ENCODE results near the gene RALGAPA2.

Gene RALGAPA2

DNA sequence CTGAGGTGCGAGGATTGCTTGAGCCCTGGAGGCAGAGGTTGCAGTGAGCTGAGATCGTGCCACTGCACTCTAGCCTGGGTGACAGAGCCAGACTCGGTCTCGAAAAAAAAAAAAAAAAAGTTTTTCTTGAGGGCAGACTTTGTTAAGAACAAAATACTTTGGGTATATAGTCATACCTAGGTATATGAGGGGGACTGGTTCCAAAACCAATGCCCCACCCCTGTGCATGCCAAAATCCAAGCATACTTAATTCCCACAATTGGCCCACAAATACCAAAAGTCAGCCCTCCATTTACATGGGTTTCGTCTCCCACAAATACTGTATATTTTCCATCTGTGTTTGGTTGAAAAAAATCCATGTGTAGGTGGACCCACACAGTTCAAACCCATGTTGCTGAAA lies 224.6 kb downstream of the RALGAPA2 start:
- Mint-ChIP-seq H3K4me3 (no peak overlapping the region), H3K9me3 (no peaks in the 10 kb centered on the region), H3K27me3 (ENCODE audit: low read depth) (no peaks in the 10 kb centered on the region), H3K27ac (no peak overlapping the region), H3K4me1 (ENCODE audit: low read depth) (peaks cover 26% of the 10 kb centered on the region), H3K36me3 (ENCODE audit: low read depth) (peaks cover 19% of the 10 kb centered on the region)
- peak; percentile 56 for DNase-seq (ENCODE audit: low spot score)

DNA sequence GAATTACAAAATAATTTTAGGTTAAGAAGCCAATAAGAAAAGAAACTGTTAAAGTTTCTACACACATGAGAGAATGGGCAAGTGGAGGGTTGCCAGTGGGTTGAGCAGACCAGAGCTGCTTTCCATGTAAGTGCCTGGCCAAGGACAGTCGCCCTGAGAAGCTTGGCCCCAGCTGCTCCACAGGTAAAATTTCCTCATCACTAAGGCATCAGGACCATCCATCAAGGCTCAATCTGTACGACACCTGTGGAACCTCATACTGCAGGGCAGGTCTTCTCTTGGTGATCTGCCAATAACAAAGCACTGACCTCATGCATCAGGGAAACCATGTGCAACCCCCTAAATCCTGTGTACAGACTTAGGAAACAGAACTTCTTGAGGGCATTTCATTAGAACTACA lies 229.1 kb downstream of the RALGAPA2 start:
- no peak overlapping the region for H3K4me3 Mint-ChIP-seq
- peaks cover 4% of the 10 kb centered on the region for H3K4me1 Mint-ChIP-seq (ENCODE audit: low read depth)
- H3K9me3 Mint-ChIP-seq, result no peaks in the 10 kb centered on the region
- H3K27me3 Mint-ChIP-seq (ENCODE audit: low read depth), result no peaks in the 10 kb centered on the region
- H3K27ac Mint-ChIP-seq, result no peak overlapping the region
- H3K36me3 Mint-ChIP-seq (ENCODE audit: low read depth), result peaks cover 9% of the 10 kb centered on the region
- no peak for DNase-seq (ENCODE audit: low spot score)

DNA sequence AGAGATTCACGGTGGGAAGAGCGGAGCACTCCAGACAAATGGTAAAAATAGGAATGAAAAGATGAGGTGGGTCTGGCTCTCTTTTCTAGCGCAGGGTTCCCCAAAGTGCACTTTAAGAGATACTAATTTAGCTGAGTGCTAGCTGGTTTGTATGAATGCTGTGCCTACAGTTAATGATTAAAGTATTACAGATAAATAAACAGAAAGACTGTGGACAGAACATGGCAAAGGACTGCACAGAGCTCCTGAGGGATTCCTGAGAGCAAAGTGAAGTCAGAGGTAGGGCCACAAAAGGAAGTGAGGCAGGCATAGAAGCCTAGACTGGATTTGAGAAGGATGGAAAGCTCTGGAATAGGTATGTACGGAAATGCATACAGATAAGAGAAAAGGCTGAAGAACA lies 230.0 kb downstream of the RALGAPA2 start:
- H3K27me3 Mint-ChIP-seq (ENCODE audit: low read depth), result no peaks in the 10 kb centered on the region
- no peak for DNase-seq (ENCODE audit: low spot score)
- H3K4me3 Mint-ChIP-seq, result no peak overlapping the region
- peaks cover 9% of the 10 kb centered on the region for H3K36me3 Mint-ChIP-seq (ENCODE audit: low read depth)
- no peaks in the 10 kb centered on the region for H3K9me3 Mint-ChIP-seq
- peaks cover 4% of the 10 kb centered on the region for H3K4me1 Mint-ChIP-seq (ENCODE audit: low read depth)
- no peak overlapping the region for H3K27ac Mint-ChIP-seq

DNA sequence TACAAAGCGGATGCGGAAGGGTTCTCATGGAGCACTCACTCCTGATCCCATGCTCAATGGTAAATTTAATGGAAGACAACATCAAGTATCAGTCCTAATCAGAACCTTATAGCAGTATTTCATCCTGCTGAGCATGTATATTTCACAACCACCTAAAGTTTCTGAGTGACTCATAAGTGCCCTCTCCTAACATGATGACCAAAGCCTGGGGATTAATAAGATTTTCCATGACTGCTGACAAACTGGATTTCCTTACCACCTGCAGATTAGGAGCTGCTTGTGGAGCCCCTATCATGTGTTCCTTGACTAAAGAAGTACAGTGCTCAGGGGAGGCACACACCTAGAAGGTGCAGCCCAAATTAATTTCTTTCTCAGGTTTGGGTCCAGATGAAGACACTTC lies 231.8 kb downstream of the RALGAPA2 start:
- H3K4me1 Mint-ChIP-seq (ENCODE audit: low read depth), result peaks cover 4% of the 10 kb centered on the region
- no peaks in the 10 kb centered on the region for H3K27me3 Mint-ChIP-seq (ENCODE audit: low read depth)
- H3K4me3 Mint-ChIP-seq, result no peak overlapping the region
- peaks cover 11% of the 10 kb centered on the region for H3K36me3 Mint-ChIP-seq (ENCODE audit: low read depth)
- H3K27ac Mint-ChIP-seq, result no peak overlapping the region
- DNase-seq (ENCODE audit: low spot score), result no peak
- H3K9me3 Mint-ChIP-seq, result no peaks in the 10 kb centered on the region

DNA sequence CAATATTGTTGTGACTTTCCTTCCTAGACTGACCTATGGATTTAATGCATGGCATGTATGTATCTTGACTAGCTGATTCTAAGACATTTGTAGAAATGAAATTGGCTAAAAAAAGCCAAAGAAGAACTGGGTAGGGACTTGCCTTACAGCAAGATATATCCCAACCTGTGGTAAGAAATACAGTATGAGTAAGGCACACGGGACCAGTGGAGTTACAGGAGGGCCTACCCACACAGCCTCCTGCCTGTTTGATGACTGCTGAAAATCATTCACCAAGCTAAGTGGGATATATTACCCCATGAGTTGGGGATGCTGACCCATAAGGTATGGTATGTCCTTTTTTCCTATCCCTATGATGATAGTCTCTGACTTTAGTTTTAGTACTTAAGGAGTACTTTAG lies 232.3 kb downstream of the RALGAPA2 start:
- Mint-ChIP-seq H3K27ac (no peak overlapping the region), H3K36me3 (ENCODE audit: low read depth) (peaks cover 15% of the 10 kb centered on the region), H3K27me3 (ENCODE audit: low read depth) (no peaks in the 10 kb centered on the region), H3K4me1 (ENCODE audit: low read depth) (peaks cover 4% of the 10 kb centered on the region), H3K9me3 (no peaks in the 10 kb centered on the region), H3K4me3 (no peak overlapping the region)
- DNase-seq (ENCODE audit: low spot score), result no peak

DNA sequence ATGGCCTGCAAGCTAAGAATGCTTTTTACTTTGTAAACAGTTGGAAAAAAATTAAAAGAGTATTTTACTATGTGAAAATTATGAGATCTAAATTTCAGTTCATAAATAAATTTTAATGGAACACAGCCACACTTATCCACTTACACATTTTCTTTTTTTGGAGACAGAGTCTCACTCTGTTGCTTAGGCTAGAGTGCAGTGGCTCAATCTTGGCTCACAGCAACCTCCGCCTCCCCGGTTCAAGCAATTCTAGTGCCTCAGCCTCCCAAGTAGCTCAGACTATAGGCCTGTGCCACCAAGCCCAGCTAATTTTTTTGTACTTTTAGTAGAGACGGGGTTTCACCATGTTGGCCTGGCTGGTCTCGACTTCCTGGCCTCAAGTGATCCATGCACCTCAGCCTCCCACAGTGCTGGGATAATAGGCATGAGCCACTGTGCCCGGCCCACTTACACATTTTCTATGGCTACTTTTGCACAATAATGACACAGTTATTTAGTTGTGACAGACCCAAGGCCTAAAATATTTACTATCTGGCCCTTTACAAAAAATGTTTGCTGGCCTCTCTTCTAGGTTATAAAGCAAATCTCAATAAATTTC lies 234.9 kb downstream of the RALGAPA2 start:
- Mint-ChIP-seq H3K4me1 (ENCODE audit: low read depth) (no peaks in the 10 kb centered on the region), H3K36me3 (ENCODE audit: low read depth) (peaks cover 17% of the 10 kb centered on the region), H3K27ac (no peak overlapping the region), H3K4me3 (no peak overlapping the region), H3K9me3 (no peaks in the 10 kb centered on the region), H3K27me3 (ENCODE audit: low read depth) (no peaks in the 10 kb centered on the region)
- DNase-seq (ENCODE audit: low spot score), result no peak

DNA sequence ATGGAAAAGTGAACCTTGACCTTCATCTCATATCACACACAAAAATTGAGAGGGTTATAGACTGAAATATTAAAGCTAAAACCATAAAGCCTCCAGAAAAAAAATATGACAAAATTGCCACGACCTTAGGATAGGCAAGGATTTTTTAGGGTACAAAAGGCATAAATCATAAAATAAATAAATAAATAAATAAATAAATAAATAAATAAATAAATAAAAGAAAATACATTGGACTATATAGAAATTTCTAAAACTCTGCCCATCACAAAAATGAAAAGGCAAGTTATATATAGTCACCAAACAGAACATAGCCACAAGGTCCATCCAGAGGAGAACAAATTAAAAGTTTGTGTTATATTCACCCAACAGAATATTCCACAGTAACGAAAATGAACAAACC lies 235.9 kb downstream of the RALGAPA2 start:
- Mint-ChIP-seq H3K27ac (no peak overlapping the region), H3K27me3 (ENCODE audit: low read depth) (no peaks in the 10 kb centered on the region), H3K36me3 (ENCODE audit: low read depth) (peaks cover 19% of the 10 kb centered on the region), H3K9me3 (no peaks in the 10 kb centered on the region), H3K4me1 (ENCODE audit: low read depth) (no peaks in the 10 kb centered on the region), H3K4me3 (no peak overlapping the region)
- DNase-seq (ENCODE audit: low spot score), result no peak

DNA sequence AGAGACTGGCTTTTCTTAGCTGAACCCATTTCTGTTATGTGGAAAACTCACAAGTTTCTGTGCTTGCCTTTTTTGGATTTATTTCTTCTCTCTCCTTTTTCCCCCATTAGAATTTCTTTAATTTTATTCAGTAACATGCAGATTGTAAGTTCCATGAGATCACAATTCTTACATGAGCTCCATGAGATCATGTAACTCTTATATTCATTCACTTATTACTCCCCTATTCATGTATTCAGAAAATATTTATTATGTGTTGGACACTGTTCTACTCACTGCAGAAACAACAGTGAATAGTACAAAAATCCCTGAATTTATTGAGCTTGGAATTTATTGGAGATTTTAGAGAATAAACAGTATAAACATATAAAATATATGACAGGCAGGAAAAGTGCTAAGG lies 238.8 kb downstream of the RALGAPA2 start:
- H3K36me3 Mint-ChIP-seq (ENCODE audit: low read depth), result peaks cover 23% of the 10 kb centered on the region
- H3K4me3 Mint-ChIP-seq, result no peak overlapping the region
- H3K27ac Mint-ChIP-seq, result no peak overlapping the region
- H3K9me3 Mint-ChIP-seq, result no peaks in the 10 kb centered on the region
- H3K4me1 Mint-ChIP-seq (ENCODE audit: low read depth), result peaks cover 2% of the 10 kb centered on the region
- no peak for DNase-seq (ENCODE audit: low spot score)
- H3K27me3 Mint-ChIP-seq (ENCODE audit: low read depth), result no peaks in the 10 kb centered on the region

DNA sequence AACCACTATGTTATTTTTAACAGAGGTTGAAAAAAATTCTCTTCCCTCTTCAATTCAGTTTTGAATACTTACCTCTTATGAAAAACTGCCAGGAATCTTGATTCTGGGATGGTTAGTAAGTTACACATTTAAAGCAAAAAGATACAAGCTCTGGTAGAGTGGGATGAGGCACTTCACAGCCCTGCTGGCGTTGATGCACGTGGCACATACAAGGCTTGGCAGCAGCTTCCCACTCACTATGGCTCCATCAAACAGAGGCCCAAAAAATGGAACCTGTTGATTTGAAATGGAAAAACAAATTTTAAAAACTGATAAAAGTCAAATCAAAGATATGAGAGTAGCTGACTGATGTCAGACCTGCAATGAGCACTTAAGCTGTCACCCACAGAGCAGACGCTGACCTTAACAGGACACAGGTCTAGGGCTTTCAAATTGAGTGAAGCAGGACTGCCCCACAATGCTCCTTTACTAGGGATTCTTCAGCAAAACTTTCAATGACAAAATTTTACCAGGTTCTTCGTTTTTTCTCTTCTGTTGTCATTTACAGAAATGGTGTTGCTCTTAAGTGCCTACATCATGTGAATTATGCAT lies 239.7 kb downstream of the RALGAPA2 start:
- Mint-ChIP-seq H3K27me3 (ENCODE audit: low read depth) (no peaks in the 10 kb centered on the region), H3K27ac (no peak overlapping the region), H3K36me3 (ENCODE audit: low read depth) (peaks cover 30% of the 10 kb centered on the region), H3K4me1 (ENCODE audit: low read depth) (peaks cover 4% of the 10 kb centered on the region), H3K4me3 (no peak overlapping the region), H3K9me3 (no peaks in the 10 kb centered on the region)
- DNase-seq (ENCODE audit: low spot score), result no peak

DNA sequence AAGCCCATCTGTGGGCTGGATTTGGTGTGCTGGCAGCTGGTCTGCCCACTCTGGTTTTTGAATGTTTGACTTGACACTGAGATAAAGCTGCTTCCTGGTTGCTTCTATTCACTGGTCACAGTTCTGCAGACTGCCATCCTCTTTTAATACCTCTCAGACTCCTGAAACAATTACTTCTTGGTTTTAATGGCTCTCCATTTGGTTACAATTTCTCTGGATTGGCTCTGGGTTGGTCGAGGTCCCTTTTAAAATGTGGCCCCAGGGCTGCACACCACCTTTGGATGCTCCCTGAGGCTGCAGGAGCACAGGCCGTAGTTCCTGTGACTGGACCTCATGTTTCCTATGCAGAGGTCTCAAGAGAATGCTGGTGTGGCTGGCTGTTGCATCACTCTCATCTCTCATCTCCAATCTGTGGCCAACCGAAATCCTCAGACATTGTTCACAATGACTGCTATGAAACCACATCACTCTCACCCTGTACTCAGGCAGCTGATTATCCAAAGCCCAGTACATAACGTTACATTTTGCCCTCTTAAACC lies 246.0 kb downstream of the RALGAPA2 start:
- DNase-seq (ENCODE audit: low spot score), result peak; percentile 57
- Mint-ChIP-seq H3K4me3 (no peak overlapping the region), H3K36me3 (ENCODE audit: low read depth) (peaks cover 12% of the 10 kb centered on the region), H3K27ac (peak overlapping the region; percentile 49), H3K9me3 (no peaks in the 10 kb centered on the region), H3K4me1 (ENCODE audit: low read depth) (peaks cover 13% of the 10 kb centered on the region), H3K27me3 (ENCODE audit: low read depth) (no peaks in the 10 kb centered on the region)

DNA sequence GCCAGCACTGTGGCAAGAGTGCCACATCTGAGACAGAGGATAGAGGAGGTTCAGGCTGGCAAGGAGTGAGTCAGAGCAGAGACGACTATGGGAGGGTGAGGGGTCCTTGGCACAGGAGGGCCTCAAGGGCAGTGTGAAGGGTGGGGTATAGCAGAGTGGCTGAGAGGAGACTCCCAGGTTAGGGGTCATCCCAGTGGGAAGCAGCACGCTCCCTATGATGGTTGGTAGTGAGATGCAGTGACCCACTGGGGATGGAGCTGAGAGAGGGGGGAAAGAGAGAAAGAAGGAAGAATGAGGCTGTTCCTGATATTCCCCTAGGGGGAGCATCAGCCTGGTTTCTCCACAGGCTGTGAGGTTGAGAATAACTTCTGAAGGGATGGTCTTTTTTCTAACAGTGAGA lies 247.2 kb downstream of the RALGAPA2 start:
- Mint-ChIP-seq H3K9me3 (no peaks in the 10 kb centered on the region), H3K4me1 (ENCODE audit: low read depth) (peaks cover 13% of the 10 kb centered on the region), H3K27me3 (ENCODE audit: low read depth) (no peaks in the 10 kb centered on the region), H3K36me3 (ENCODE audit: low read depth) (peaks cover 12% of the 10 kb centered on the region), H3K27ac (no peak overlapping the region), H3K4me3 (no peak overlapping the region)
- no peak for DNase-seq (ENCODE audit: low spot score)

DNA sequence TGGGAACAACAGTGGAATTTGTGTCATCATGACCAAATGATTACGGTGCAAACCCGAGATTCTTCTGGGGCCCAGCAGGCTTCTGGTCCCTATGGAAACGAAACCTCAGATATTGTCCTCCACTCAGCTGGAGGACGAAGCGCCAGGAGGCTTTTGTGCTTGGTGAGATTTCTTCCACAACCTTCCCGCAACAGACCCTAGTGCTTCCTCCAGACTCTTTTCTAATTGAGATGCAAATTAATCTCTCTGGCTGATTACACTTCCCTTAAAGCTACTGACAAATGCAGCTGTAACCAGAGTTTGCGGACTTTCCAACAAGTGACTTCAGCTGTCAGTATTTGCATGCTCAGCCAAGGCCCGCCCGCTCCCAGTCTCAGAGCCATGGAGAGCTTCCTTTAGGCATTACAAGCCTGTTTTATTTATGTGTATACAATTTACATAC lies 248.5 kb downstream of the RALGAPA2 start:
- no peak overlapping the region for H3K4me3 Mint-ChIP-seq

DNA sequence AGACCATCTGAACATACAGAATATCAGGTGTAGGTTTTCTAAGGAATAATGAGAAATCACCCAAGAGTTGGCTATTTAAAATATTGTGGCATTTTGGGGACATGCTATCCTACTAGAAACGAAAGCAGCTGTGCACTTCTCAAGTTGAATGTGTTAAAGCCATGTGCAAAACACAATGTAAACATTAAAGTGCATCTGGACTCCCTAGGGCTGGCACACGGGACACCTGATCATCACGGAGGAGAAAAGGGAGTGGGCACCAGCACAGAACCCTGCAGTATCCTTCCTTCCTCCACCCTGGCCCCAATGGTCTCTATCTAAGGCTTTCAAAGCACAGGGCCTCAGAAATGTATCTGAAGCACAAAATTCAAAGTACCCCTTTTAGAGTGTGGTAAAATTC lies 250.3 kb downstream of the RALGAPA2 start:
- H3K36me3 Mint-ChIP-seq (ENCODE audit: low read depth), result peaks cover under 1% of the 10 kb centered on the region
- DNase-seq (ENCODE audit: low spot score), result no peak
- H3K4me3 Mint-ChIP-seq, result no peak overlapping the region
- H3K27me3 Mint-ChIP-seq (ENCODE audit: low read depth), result no peaks in the 10 kb centered on the region
- H3K27ac Mint-ChIP-seq, result no peak overlapping the region
- H3K9me3 Mint-ChIP-seq, result no peaks in the 10 kb centered on the region
- peaks cover 9% of the 10 kb centered on the region for H3K4me1 Mint-ChIP-seq (ENCODE audit: low read depth)

More for the DNA sequence above, 248.5 kb downstream of the RALGAPA2 start:
- no peak overlapping the region for H3K27ac Mint-ChIP-seq
- no peak for DNase-seq (ENCODE audit: low spot score)
- H3K9me3 Mint-ChIP-seq, result no peaks in the 10 kb centered on the region
- H3K36me3 Mint-ChIP-seq (ENCODE audit: low read depth), result peaks cover 8% of the 10 kb centered on the region
- H3K4me1 Mint-ChIP-seq (ENCODE audit: low read depth), result peaks cover 11% of the 10 kb centered on the region
- no peaks in the 10 kb centered on the region for H3K27me3 Mint-ChIP-seq (ENCODE audit: low read depth)

DNA sequence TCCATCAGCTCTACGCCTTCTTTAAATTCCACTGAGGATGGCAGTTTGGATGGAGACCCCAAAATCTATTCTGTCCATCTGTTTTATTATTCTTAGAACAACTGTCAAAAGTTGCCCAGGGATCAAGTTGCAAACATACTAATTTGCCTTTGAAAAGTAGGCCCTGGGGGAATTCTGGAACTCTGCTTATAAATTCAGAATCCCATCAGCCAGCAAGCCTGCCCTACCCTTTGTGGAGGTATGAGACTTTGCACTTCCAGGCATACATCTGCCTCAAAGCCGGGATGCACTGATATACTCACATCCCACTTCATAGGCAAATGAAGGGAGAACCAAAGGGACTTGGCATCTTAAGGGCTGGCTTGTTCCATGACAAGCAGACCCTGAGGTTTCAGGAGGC lies 250.9 kb downstream of the RALGAPA2 start:
- Mint-ChIP-seq H3K9me3 (no peaks in the 10 kb centered on the region), H3K4me3 (no peak overlapping the region), H3K4me1 (ENCODE audit: low read depth) (peaks cover 4% of the 10 kb centered on the region), H3K27me3 (ENCODE audit: low read depth) (no peaks in the 10 kb centered on the region), H3K36me3 (ENCODE audit: low read depth) (peaks cover 3% of the 10 kb centered on the region), H3K27ac (no peak overlapping the region)
- DNase-seq (ENCODE audit: low spot score), result no peak

DNA sequence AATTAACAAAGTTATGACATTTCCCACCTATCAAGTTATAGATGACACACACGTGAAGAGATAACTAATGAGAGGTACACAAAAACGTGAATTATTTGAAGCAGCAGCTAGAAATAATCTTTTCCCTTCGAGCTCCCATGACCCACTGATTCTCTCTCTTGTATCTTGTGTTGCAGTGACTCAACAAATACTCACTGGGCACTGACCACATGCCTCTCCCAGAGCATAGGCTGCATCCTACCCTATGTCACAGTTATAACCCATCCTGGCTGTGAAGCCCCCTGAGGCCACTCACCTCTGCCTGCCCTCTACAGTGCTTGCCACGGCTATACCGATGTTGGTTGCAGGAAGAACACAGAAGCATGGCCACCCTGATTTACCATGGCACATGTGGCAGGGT lies 252.7 kb downstream of the RALGAPA2 start:
- Mint-ChIP-seq H3K9me3 (no peaks in the 10 kb centered on the region), H3K27ac (no peak overlapping the region), H3K36me3 (ENCODE audit: low read depth) (peaks cover 3% of the 10 kb centered on the region), H3K4me3 (no peak overlapping the region), H3K27me3 (ENCODE audit: low read depth) (no peaks in the 10 kb centered on the region), H3K4me1 (ENCODE audit: low read depth) (peaks cover 3% of the 10 kb centered on the region)
- no peak for DNase-seq (ENCODE audit: low spot score)

Data from T-helper 2 cell treated with Interferon-gamma antibody and Interleukin-4, amounts not matched to agents 5 μg/mL and 100 μg/mL, for 36 hours (primary cell).